Osteoblast (primary cell): Measurements from ENCODE around the gene CBX5. TPM values are rescaled to one million over a fixed set of nuclear protein-coding genes. Genes with fewer than 3 reads are reported as not detected.

Experiments
- DNase-seq: peaks from one replicate; pipeline ENCODE4 v3.0.0; 2011; ENCODE audit warnings: low spot score, mixed read lengths; ENCODE audit not compliant: insufficient read length; ENCODE audit errors: missing footprints
- H2AFZ ChIP-seq: 2 replicates; pipeline ENCODE4 v1.6.0; 2011; ENCODE audit warnings: mild to moderate bottlenecking, low read length
- H3K27ac ChIP-seq: 2 replicates; pipeline ENCODE4 v1.5.1; 2011; ENCODE audit warnings: mild to moderate bottlenecking, low read depth, low read length, moderate library complexity
- H3K27me3 ChIP-seq: 2 replicates; pipeline ENCODE4 v1.6.0; 2012; ENCODE audit warnings: mild to moderate bottlenecking, control low read depth, inconsistent platforms, low read length, moderate library complexity; ENCODE audit not compliant: insufficient read depth
- H3K36me3 ChIP-seq: 2 replicates; pipeline ENCODE4 v1.5.1; 2011; ENCODE audit warnings: mild to moderate bottlenecking, low read length, control low read depth, moderate library complexity; ENCODE audit not compliant: insufficient read depth
- H3K4me1 ChIP-seq: 2 replicates; pipeline ENCODE4 v1.5.1; 2011; ENCODE audit warnings: mild to moderate bottlenecking, low read length, control low read depth, moderate library complexity; ENCODE audit not compliant: insufficient read depth
- H3K4me2 ChIP-seq: 2 replicates; pipeline ENCODE4 v1.6.0; 2011; ENCODE audit warnings: mild to moderate bottlenecking, low read length; ENCODE audit not compliant: insufficient read depth
- H3K4me3 ChIP-seq: fragments of 200-600 bp; sonication (generic); 3 replicates; pipeline ENCODE4 v1.5.1; 2012; ENCODE audit warnings: mild to moderate bottlenecking, low read length, inconsistent platforms; ENCODE audit not compliant: insufficient read depth
- H3K79me2 ChIP-seq: 2 replicates; pipeline ENCODE4 v1.6.0; 2012; ENCODE audit warnings: mild to moderate bottlenecking, low read length, control low read depth, inconsistent platforms; ENCODE audit not compliant: insufficient read depth
- H3K9me3 ChIP-seq: 2 replicates; pipeline ENCODE4 v1.5.1; 2011; ENCODE audit warnings: low read depth, low read length, control low read depth
- H4K20me1 ChIP-seq: 2 replicates; pipeline ENCODE4 v1.6.0; 2012; ENCODE audit warnings: mild to moderate bottlenecking, low read length, control low read depth; ENCODE audit not compliant: insufficient read depth
- CTCF ChIP-seq: IDR thresholded peaks from 2 replicates; pipeline ENCODE4 v1.5.1; 2011; ENCODE audit warnings: mild to moderate bottlenecking, low read depth, low read length, moderate library complexity; ENCODE audit errors: extremely low read depth
- total RNA-seq: library from RNA; depleted of rRNA; stranded (reverse); fragments of >200 nt; gene quantifications from 2 replicates; pipeline ENCODE4 v1.2.3, GENCODE V29; 2012

CBX5 gene
- total RNA-seq, 1 donor: 37.6 TPM

- H3K27ac ChIP-seq: no peak overlapping the region
- H3K4me2 ChIP-seq: no peak overlapping the region
- H3K4me3 ChIP-seq: no peak overlapping the region
- H2AFZ ChIP-seq: peak overlapping the region; percentile 52
- DNase-seq: peak; percentile 94
- TF ChIP-seq CTCF: peak; percentile 96
- H4K20me1 ChIP-seq: no peaks in the 10 kb centered on the region
- H3K9me3 ChIP-seq: no peaks in the 10 kb centered on the region
- peaks cover 13% of the 10 kb centered on the region for H3K27me3 ChIP-seq
- H3K79me2 ChIP-seq: no peaks in the 10 kb centered on the region
- H3K4me1 ChIP-seq: peaks cover 17% of the 10 kb centered on the region
- H3K36me3 ChIP-seq: no peaks in the 10 kb centered on the region
Measured at GRCh38 chr12:54201001-54201794, 78.7 kb downstream of the CBX5 start.

- H3K79me2 ChIP-seq: no peaks in the 10 kb centered on the region
- no peaks in the 10 kb centered on the region for H3K9me3 ChIP-seq
- H2AFZ ChIP-seq: no peak overlapping the region
- no peak for TF ChIP-seq CTCF
- no peak overlapping the region for H3K27ac ChIP-seq
- H3K36me3 ChIP-seq: no peaks in the 10 kb centered on the region
- peaks cover 5% of the 10 kb centered on the region for H3K27me3 ChIP-seq
- H4K20me1 ChIP-seq: no peaks in the 10 kb centered on the region
- no peak overlapping the region for H3K4me2 ChIP-seq
- DNase-seq: no peak
- peaks cover 24% of the 10 kb centered on the region for H3K4me1 ChIP-seq
- no peak overlapping the region for H3K4me3 ChIP-seq
Measured at GRCh38 chr12:54200412-54200811, 79.5 kb downstream of the CBX5 start.

GRCh38 chr12:54199917-54200316 lies 80.0 kb downstream of the CBX5 start:
- no peaks in the 10 kb centered on the region for H3K36me3 ChIP-seq
- H3K4me3 ChIP-seq: no peak overlapping the region
- no peak for DNase-seq
- H4K20me1 ChIP-seq: no peaks in the 10 kb centered on the region
- H3K4me2 ChIP-seq: no peak overlapping the region
- no peak for TF ChIP-seq CTCF
- no peak overlapping the region for H2AFZ ChIP-seq
- no peaks in the 10 kb centered on the region for H3K79me2 ChIP-seq
- peaks cover 27% of the 10 kb centered on the region for H3K4me1 ChIP-seq
- H3K9me3 ChIP-seq: no peaks in the 10 kb centered on the region
- H3K27ac ChIP-seq: no peak overlapping the region
- H3K27me3 ChIP-seq: peaks cover under 1% of the 10 kb centered on the region

- no peaks in the 10 kb centered on the region for H3K27me3 ChIP-seq
- DNase-seq: no peak
- no peak overlapping the region for H3K4me2 ChIP-seq
- H4K20me1 ChIP-seq: no peaks in the 10 kb centered on the region
- H3K79me2 ChIP-seq: no peaks in the 10 kb centered on the region
- H3K4me3 ChIP-seq: no peak overlapping the region
- no peaks in the 10 kb centered on the region for H3K36me3 ChIP-seq
- TF ChIP-seq CTCF: no peak
- H3K27ac ChIP-seq: no peak overlapping the region
- peaks cover 27% of the 10 kb centered on the region for H3K4me1 ChIP-seq
- H2AFZ ChIP-seq: no peak overlapping the region
- no peaks in the 10 kb centered on the region for H3K9me3 ChIP-seq
Measured at GRCh38 chr12:54199034-54199433, 80.9 kb downstream of the CBX5 start.
